Activated CD8-positive, alpha-beta memory T cell treated with anti-CD3 and anti-CD28 coated beads, Interleukin-2, amount 50 U/mL, for 24 hours (primary cell): ENCODE results near the gene ZNF76.
"Not testable (repeated sequence)": the region's sequence is repeated elsewhere in the genome, so short reads cannot be mapped to it uniquely, and the experiment has no call there.

Experiments used
- DNase-seq: peaks from one replicate; pipeline ENCODE4 v3.0.0-alpha.2; 2020; ENCODE audit errors: extremely low read depth

ZNF76 gene

DNA sequence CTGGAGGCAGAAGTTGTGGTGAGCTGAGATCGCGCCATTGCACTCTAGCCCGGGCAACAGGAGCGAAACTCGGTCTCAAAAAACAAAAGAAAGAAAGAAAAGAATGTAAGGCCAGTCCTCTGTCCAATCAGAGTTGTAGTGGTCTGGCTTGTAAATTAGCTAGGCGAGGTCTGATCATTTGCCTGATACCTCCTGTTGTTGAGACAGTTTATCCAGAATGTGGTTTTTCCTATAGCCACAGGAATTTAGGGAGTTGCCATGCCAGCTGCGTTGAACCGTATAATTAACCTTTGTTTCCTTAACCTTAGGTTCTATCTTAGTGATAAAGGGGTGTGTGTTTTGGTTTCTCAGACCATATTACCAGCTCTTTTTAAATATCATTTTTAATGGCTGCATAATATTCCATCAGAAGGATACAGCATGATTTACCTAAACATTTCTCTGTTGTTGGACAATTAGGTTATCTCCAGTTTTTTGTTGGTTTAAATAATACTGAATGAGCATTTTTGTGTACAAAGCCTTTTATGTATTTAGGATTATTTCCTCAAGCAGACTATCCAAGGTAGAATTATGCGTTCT, 71.1 kb downstream of the ZNF76 start:
- no peak for DNase-seq

DNA sequence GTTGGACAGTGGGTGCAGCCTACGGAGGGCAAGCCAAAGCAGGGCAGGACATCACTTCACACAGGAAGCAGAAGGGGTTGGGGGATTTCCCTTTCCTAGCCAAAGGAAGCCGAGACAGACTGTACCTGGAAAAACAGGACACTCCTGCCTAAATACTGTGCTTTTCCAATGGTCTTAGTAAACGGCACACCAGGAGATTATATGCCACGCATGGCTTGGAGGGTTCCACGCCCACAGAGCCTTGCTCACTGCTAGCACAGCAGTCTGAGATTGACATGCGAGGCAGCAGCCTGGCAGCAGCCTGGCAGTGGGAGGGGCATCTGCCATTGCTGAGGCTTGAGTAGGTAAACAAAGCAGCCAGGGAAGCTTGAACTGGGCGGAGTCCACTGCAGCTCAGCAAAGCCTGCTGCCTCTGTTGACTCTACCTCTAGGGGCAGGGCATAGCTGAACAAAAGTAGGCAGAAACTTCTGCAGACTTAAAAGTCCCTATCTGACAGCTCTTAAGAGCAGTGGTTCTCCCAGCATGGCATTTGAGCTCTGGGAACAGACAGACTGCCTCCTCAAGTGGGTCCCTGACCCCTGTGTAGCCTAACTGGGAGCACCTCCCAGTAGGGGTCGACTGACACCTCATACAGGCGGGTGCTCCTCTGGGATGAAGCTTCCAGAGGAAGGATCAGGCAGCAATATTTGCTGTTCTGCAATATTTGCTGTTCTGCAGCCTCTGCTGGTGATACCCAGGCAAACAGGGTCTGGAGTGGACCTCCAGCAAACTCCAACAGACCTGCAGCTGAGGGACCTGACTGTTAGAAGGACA, 72.7 kb downstream of the ZNF76 start:
- DNase-seq: not testable (repeated sequence)

DNA sequence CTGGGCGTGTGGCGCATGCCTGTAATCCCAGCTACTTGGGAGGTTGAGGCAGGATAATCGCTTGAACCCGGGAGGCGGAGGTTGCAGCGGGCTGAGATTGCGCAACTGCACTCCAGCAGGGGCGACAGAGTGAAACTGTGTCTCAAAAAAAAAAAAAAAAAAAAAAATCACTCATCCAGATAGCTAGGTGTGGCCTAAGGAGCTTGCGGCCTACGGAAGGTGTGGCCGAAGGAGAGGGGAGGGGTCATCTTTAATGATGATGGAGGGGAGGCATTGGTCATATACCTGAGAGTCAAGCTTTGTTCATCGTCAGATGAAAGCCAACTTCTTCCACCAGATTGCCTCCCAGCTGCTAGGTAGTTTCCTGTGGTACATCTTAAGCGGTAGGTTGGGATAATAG, 82.0 kb downstream of the ZNF76 start:
- DNase-seq: no peak

DNA sequence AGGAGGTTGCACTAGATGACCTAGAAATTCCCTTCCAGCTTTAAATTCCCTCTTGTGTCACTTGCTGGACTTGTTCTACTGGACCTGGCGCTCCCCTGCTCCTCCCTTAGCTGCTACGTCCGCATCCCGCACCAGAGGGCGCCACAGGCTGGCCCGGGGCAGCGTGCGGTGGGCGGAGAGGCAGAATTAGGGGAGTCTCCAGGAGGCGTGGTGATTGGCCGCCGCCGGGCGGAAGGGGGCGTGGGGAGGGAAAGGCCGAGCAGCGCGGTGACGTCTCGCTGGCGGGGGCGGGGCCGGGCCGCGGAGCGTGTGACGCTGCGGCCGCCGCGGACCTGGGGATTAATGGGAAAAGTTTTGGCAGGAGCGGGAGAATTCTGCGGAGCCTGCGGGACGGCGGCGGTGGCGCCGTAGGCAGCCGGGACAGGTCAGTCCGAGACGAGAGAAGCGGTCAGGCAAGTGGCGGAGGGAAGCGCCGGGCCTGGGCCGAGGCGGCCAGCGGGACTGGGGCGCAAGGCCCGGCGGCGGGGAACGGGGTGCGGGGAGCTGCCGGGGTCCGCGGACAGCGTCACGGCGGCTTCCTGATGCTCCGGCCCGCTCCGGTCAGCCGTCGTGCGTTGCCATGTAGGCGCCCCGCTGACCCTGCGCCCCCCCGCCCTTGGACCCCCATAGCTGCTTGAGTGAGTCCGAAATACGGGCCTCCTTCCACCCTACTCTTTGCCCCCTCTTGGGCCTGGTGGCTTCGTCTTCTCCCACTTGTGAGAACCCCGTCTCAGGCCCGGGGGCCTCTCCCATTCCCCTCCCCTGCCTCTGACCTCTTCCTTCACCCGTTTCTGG, 82.9 kb downstream of the ZNF76 start, which contains the start of gene PPARD:
PPARD (plus strand) TSS at position 301 of the 834 bp plus-strand sequence. CDS start 68,530 bp downstream, outside the sequence.
- DNase-seq: peak; percentile 90

DNA sequence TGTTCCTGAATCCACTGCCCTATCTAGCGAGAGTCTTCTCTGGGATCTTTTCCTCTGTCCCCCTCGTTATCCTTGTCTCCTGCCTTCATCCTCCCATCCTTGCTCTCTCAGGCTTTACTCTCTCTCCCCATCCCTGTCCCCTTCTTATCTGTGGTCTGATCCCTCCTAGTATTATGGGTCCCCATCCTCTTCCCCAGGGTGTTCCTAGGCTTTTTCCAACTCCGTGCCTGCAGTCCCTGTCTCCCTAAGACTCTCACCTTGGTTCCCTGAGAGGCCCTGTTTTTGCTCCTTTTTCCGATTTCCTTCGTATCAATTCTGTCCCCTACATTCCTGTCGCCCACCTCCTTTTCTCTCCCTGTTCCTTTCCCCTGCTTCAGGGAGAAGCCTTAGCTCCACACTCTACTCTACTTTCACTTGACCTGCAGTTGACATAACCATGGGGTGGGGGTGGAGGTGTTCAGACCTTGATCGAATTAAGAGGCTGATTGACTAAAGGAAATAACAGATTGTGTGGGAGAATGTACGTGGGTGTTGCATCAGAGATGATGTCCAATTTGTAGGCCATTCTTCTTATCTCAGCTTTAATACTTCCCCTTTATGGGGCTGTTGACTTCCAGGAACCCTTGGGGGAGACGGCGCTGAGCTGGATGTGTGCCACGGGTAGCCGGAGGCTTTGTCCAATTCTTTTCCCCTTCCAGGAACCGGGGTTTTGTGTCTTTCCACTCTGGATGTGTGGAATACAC, 83.7 kb downstream of the ZNF76 start:
- DNase-seq: no peak

DNA sequence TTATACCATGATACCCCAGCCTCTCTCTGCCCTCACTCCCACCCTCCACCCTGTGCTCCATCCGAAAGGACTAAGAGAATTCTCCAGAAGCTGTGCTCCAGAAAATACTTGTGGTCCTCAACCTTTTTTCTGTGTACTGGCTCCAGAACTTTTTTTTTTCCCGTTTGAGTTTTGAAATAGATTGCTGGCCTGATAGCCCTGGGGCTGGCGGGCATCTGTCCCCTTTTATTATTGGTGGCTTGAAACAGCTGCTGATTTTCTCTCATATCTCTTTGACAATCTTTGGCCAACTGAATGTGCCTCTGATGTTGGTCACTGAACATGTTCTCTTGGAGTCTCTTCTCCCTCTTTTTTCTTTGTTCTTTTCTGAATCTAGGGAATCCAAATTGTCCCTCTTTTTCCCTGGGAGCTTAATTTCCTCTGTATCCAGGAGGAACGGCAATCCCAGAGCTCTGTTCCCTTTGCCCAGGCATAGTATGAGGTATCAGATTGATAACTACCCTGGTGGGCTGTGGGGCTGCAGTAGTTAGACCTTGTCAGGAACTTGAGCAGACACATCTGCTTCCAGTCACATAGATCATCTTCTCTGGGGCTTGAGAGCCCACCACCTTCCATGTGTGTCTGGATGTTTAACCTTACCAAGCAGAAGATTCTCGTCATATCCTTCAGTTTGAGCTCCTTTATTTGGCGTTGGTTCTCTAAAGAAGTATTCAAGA, 84.5 kb downstream of the ZNF76 start:
- DNase-seq: no peak
